B cell (primary cell): ENCODE measurements around the gene PTPRG. TPM values are rescaled to one million over a fixed set of nuclear protein-coding genes. Genes with fewer than 3 reads are reported as not detected.

Experiments
- ATAC-seq: fragments of 200-7000 bp; cut with Tn5 transposase; one replicate; pipeline ENCODE4 v1.10.0; 2021; ENCODE audit warnings: low read depth, mild to moderate bottlenecking, moderate number of reproducible peaks, moderate library complexity
- CTCF ChIA-PET: fragments of 350-600 bp; sonication (Branson Sonifier 250); formaldehyde crosslinking; loops from one replicate; lab custom pipeline; 2021; ENCODE audit warnings: antibody characterized with exemption, inconsistent platforms; lab: Charles Lee
- POLR2A ChIA-PET: fragments of 350-600 bp; sonication (Branson Sonifier 250); formaldehyde crosslinking; loops from one replicate; lab custom pipeline; 2021; ENCODE audit warnings: antibody characterized with exemption; lab: Charles Lee
- DNase-seq: peaks from one replicate; pipeline ENCODE4 v3.0.0; 2013
- H2AFZ ChIP-seq: 2 replicates; pipeline ENCODE4 v1.6.1; 2012; ENCODE audit warnings: mild to moderate bottlenecking, low read depth, low read length; ENCODE audit not compliant: insufficient read depth, poor library complexity, severe bottlenecking
- H3K27ac ChIP-seq, 2 donors: 1 replicate in 1 of 2; 2 replicates in 1 of 2; pipeline ENCODE4 v1.5.1; 2012 to 2013; ENCODE audit warnings: low read length in 2 of 2, mild to moderate bottlenecking in 2 of 2, moderate library complexity in 1 of 2
- H3K27me3 ChIP-seq, 4 experiments: fragments of 200-600 bp in 1 of 4; sonication (generic) in 1 of 4; replicated peaks in 1 of 4; 1 replicate in 2 of 4; 2 replicates in 2 of 4; pipeline versions ENCODE4 v1.6.1 to v1.7.0; 2013 to 2016; ENCODE audit warnings: low read length in 3 of 4, mild to moderate bottlenecking in 2 of 4, mixed read lengths in 1 of 4, moderate library complexity in 1 of 4; ENCODE audit not compliant: insufficient read depth in 4 of 4, control insufficient read depth in 3 of 4; ENCODE audit errors: control extremely low read depth in 1 of 4
- H3K36me3 ChIP-seq, 2 experiments: replicated peaks in 1 of 2; 1 replicate in 1 of 2; 2 replicates in 1 of 2; pipeline versions ENCODE4 v1.6.1 to v1.7.1; 2013; ENCODE audit warnings: low read length in 1 of 2; ENCODE audit not compliant: insufficient read depth in 2 of 2, control insufficient read depth in 1 of 2; ENCODE audit errors: control extremely low read depth in 1 of 2, extremely low read depth in 1 of 2
- H3K4me1 ChIP-seq, 2 donors: fragments of 200-600 bp in 1 of 2; sonication (generic) in 1 of 2; 1 replicate in 1 of 2; 2 replicates in 1 of 2; pipeline versions ENCODE4 v1.5.1 to v1.6.1; 2013 to 2017; ENCODE audit warnings: low read length in 2 of 2; ENCODE audit not compliant: control insufficient read depth in 2 of 2, insufficient read depth in 2 of 2
- H3K4me2 ChIP-seq: replicated peaks from 2 replicates; pipeline ENCODE3; 2012; ENCODE audit warnings: mild to moderate bottlenecking, low read depth, low read length; ENCODE audit not compliant: poor library complexity, severe bottlenecking
- H3K4me3 ChIP-seq, 5 experiments: fragments of 200-600 bp in 1 of 5; sonication (generic) in 1 of 5; 1 replicate in 3 of 5; 2 replicates in 2 of 5; pipeline versions ENCODE4 v1.5.1 to v1.7.0; 2011 to 2016; ENCODE audit warnings: low read length in 4 of 5, mild to moderate bottlenecking in 4 of 5, low read depth in 2 of 5, control low read depth in 1 of 5, moderate library complexity in 1 of 5; ENCODE audit not compliant: insufficient read depth in 1 of 5; ENCODE audit errors: control extremely low read depth in 1 of 5, extremely low read depth in 1 of 5
- H3K79me2 ChIP-seq: fragments of 200-600 bp; sonication (generic); one replicate; pipeline ENCODE4 v1.6.0; 2016; ENCODE audit warnings: low read length; ENCODE audit not compliant: control insufficient read depth, insufficient read depth
- H3K9ac ChIP-seq: fragments of 200-600 bp; sonication (generic); 2 replicates; pipeline ENCODE4 v1.6.1; 2017; ENCODE audit warnings: mild to moderate bottlenecking, low read length, moderate library complexity
- H3K9me3 ChIP-seq, 3 donors: one replicate each; pipeline versions ENCODE4 v1.6.1 to v1.7.1; 2013; ENCODE audit warnings: low read length in 2 of 3; ENCODE audit not compliant: control insufficient read depth in 2 of 3, insufficient read depth in 1 of 3; ENCODE audit errors: control extremely low read depth in 1 of 3
- H4K20me1 ChIP-seq: 2 replicates; pipeline ENCODE4 v1.6.0; 2012; ENCODE audit warnings: mild to moderate bottlenecking, low read length; ENCODE audit not compliant: insufficient read depth, control insufficient read depth, poor library complexity, severe bottlenecking
- H3K27ac Mint-ChIP-seq: one replicate; pipeline ENCODE4 v1.8.0; 2021; ENCODE audit warnings: mixed read lengths
- H3K27me3 Mint-ChIP-seq: one replicate; pipeline ENCODE4 v1.8.0; 2021; ENCODE audit warnings: mixed read lengths
- H3K4me1 Mint-ChIP-seq: one replicate; pipeline ENCODE4 v1.8.0; 2021; ENCODE audit warnings: mixed read lengths
- H3K4me3 Mint-ChIP-seq: one replicate; pipeline ENCODE4 v1.8.0; 2021; ENCODE audit warnings: mixed read lengths
- H3K9me3 Mint-ChIP-seq: one replicate; pipeline ENCODE4 v1.8.0; 2022; ENCODE audit warnings: mixed read lengths; ENCODE audit not compliant: insufficient read depth
- CTCF ChIP-seq: fragments of 200-600 bp; IDR thresholded peaks from one replicate; pipeline ENCODE4 v1.8.0; 2022; ENCODE audit warnings: antibody characterized with exemption, mild to moderate bottlenecking
- EZH2 ChIP-seq: IDR thresholded peaks from 2 replicates; pipeline ENCODE4 v1.6.1; 2012; ENCODE audit warnings: borderline replicate concordance, low read depth, mild to moderate bottlenecking, moderate library complexity, low read length; ENCODE audit not compliant: insufficient read depth, poor library complexity, severe bottlenecking
- WGBS: methylation state at CpG from one replicate; pipeline ENCODE4 v1.1.5; 2013; ENCODE audit warnings: missing lambda C conversion rate; ENCODE audit not compliant: insufficient coverage; 5-methylcytosine and 5-hydroxymethylcytosine counted together
- intact Hi-C: fragments of 100-400 bp; cut with micrococcal nuclease; formaldehyde crosslinking; loops from one replicate; pipeline ENCODE4 v1.10.0; 2022
- polyA plus RNA-seq: library from polyadenylated mRNA; depleted of rRNA; stranded (reverse); fragments of >200 nt; gene quantifications from 2 replicates; pipeline ENCODE4 v1.2.3, GENCODE V29; 2012
- total RNA-seq, 2 donors: library from RNA; stranded (reverse); fragments of 120-200 nt in 1 of 2; gene quantifications; 1 replicate in 1 of 2; 2 replicates in 1 of 2; pipeline versions ENCODE4 v1.2.3 to v1.2.4, GENCODE V29; 2013 to 2022

Gene PTPRG
- total and polyA plus RNA-seq, 2 donors (not counting 1 experiment from before 2014, with no cell fraction given) = 0.12 to 1.3 TPM

GRCh38 chr3:62172199-62172598, 610.8 kb downstream of the PTPRG start:
- no peaks in the 10 kb centered on the region for H3K9me3 Mint-ChIP-seq
- no peaks in the 10 kb centered on the region for H3K27me3 Mint-ChIP-seq
- TF ChIP-seq CTCF (no peak), EZH2 (no peak)
- no peak overlapping the region for H3K27ac Mint-ChIP-seq
- H3K4me1 Mint-ChIP-seq = no peaks in the 10 kb centered on the region
- ATAC-seq (no peak), DNase-seq (no peak)
- no peak overlapping the region for H2AFZ ChIP-seq
- no peak overlapping the region for H3K9ac ChIP-seq
- H3K36me3 ChIP-seq = no peaks in the 10 kb centered on the region
- no peak overlapping the region for H3K4me2 ChIP-seq
- ChIA-PET CTCF (no interaction called here), POLR2A (no interaction called here)
- H3K4me1 ChIP-seq = no peaks in the 10 kb centered on the region
- H4K20me1 ChIP-seq = no peaks in the 10 kb centered on the region
- no CpG with 5 or more reads among the region's 1 CpG for WGBS
- H3K4me3 ChIP-seq = no peak overlapping the region
- H3K79me2 ChIP-seq = no peaks in the 10 kb centered on the region
- H3K4me3 Mint-ChIP-seq = no peak overlapping the region
- intact Hi-C loops = no loop called here
- peaks cover 0 to 3% (median 3%) of the 10 kb centered on the region in 3 donors for H3K9me3 ChIP-seq
- no peak overlapping the region for H3K27ac ChIP-seq
- no peaks in the 10 kb centered on the region for H3K27me3 ChIP-seq

- TF ChIP-seq EZH2 = no peak
- no peak for TF ChIP-seq CTCF
- Histone ChIP-seq H4K20me1 (no peaks in the 10 kb centered on the region), H3K9ac (no peak overlapping the region), H3K27me3 (no peaks in the 10 kb centered on the region), H3K27ac (no peak overlapping the region), H3K4me2 (no peak overlapping the region), H3K9me3 (peaks cover 0 to 3% (median 3%) of the 10 kb centered on the region in 3 donors), H3K79me2 (no peaks in the 10 kb centered on the region), H2AFZ (no peak overlapping the region), H3K36me3 (no peaks in the 10 kb centered on the region), H3K4me3 (no peak overlapping the region), H3K4me1 (no peaks in the 10 kb centered on the region)
- intact Hi-C loops = no loop called here
- no peaks in the 10 kb centered on the region for H3K9me3 Mint-ChIP-seq
- ATAC-seq (no peak), DNase-seq (no peak)
- H3K4me3 Mint-ChIP-seq = no peak overlapping the region
- 93% methylated on average over 3 of the region's 7 CpGs for WGBS
- CTCF ChIA-PET = no interaction called here
- H3K27me3 Mint-ChIP-seq = no peaks in the 10 kb centered on the region
- H3K27ac Mint-ChIP-seq = no peak overlapping the region
- POLR2A ChIA-PET = no interaction called here
- no peaks in the 10 kb centered on the region for H3K4me1 Mint-ChIP-seq
These were observed 612.7 kb downstream of the PTPRG start for GRCh38 chr3:62173939-62174515.
